ENCODE data around the gene TTLL11. TPM values are rescaled to one million over a fixed set of nuclear protein-coding genes. Genes with fewer than 3 reads are reported as not detected.
A peak's percentile ranks its signal among the peaks of the same experiment; 100 is the strongest.

The TTLL11 gene
- total and polyA plus RNA-seq, 3 experiments from 2014 or later: 4.0 to 6.2 (median 4.5) TPM

DNA sequence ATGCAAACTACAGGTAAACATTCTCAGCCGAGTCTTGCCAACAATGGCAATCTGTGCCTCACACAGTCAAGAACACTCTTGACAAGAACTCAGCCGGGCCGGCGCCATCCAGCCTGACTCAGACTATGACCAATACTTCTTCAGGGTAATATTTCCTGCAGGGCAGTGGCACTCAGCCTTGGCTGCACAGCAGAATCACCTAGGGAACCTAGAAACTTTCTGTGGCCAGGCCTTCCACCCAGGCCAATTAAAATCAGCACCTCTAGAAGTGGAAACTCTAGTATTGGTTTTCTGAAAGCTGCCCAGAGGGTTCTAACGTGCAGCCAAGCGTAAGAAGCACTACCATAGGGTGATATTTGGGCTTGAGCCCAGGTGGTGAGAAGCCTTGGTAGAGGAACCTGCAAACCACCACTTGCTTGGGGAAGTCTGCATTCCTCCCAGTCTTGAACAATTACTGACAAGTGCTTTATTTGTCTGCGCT is 120.6 kb downstream of the TTLL11 start:
- no peaks in the 10 kb centered on the region for H3K9me3 Mint-ChIP-seq
- H3K4me3 ChIP-seq (ENCODE audit: low read length): no peak overlapping the region
- no peaks in the 10 kb centered on the region for H3K9me3 ChIP-seq (ENCODE audit: low read length)
- CTCF ChIA-PET: no interaction called here
- no peaks in the 10 kb centered on the region for H3K27me3 ChIP-seq (ENCODE audit: insufficient read depth, low read length, poor library complexity, severe bottlenecking)
- POLR2A ChIA-PET: no interaction called here
- no peaks in the 10 kb centered on the region for H3K4me1 ChIP-seq (ENCODE audit: insufficient read depth, low read length)
- H3K27ac Mint-ChIP-seq: no peak overlapping the region
- no peaks in the 10 kb centered on the region for H3K4me1 Mint-ChIP-seq
- no peak overlapping the region for H3K4me3 Mint-ChIP-seq
- peaks cover 2 to 14% (median 3%) of the 10 kb centered on the region in 3 donors for H3K36me3 Mint-ChIP-seq
- H3K36me3 ChIP-seq (ENCODE audit: insufficient read depth, low read length): no peaks in the 10 kb centered on the region
- no peak for DNase-seq
- H3K27me3 Mint-ChIP-seq: no peaks in the 10 kb centered on the region
- no peak overlapping the region for H3K27ac ChIP-seq (ENCODE audit: low read depth, low read length)

DNA sequence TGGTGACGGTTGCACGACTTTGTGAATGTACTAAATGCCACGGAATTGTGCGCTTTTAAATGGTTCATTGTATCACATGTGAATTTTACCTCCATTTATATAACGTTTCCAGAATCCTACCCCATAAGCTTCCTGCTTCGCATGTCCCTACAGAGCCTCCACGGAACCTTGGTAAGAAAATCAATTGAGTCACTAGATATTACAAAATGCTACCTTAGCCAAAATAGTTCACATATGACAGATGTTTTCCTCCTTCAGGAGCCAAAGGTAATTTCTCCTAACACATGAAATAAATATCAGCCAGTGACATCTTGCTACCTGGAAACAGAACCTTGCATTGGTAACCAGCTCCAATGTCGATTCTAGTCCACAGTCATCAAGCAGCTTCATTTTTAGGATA is 125.1 kb downstream of the TTLL11 start:
- DNase-seq: no peak

DNA sequence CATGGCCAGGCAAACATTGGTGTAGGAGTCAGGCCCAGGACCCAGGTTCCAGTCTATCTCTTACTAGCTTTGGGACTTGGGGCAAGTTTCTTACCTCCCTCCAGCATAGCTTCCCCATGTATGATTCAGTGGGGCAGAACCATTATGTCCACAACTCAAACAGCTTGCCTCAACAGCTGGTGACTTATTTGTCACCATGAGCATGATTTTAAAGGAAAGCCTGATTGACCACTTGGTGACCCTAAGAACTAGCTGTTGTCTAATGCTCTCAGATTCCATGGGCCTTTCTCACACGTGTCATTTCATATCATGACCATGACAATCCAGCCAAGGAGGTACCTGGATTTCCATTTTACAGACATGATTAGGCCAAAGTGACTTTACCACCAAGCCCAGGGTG is 126.4 kb downstream of the TTLL11 start:
- Histone ChIP-seq H3K9me3 (ENCODE audit: low read length) (no peaks in the 10 kb centered on the region), H3K36me3 (ENCODE audit: insufficient read depth, low read length) (no peaks in the 10 kb centered on the region), H3K27me3 (ENCODE audit: insufficient read depth, low read length, poor library complexity, severe bottlenecking) (no peaks in the 10 kb centered on the region), H3K4me1 (ENCODE audit: insufficient read depth, low read length) (no peaks in the 10 kb centered on the region), H3K27ac (ENCODE audit: low read depth, low read length) (no peak overlapping the region), H3K4me3 (ENCODE audit: low read length) (no peak overlapping the region)
- Mint-ChIP-seq H3K27me3 (no peaks in the 10 kb centered on the region), H3K27ac (no peak overlapping the region), H3K4me1 (no peaks in the 10 kb centered on the region), H3K4me3 (no peak overlapping the region), H3K9me3 (peaks cover 0 to 1% (median 0%) of the 10 kb centered on the region in 5 donors), H3K36me3 (peaks cover 3 to 23% (median 8%) of the 10 kb centered on the region in 3 donors)
- DNase-seq: no peak
- POLR2A ChIA-PET: no interaction called here
- CTCF ChIA-PET: no interaction called here

More for the DNA sequence above, 125.1 kb downstream of the TTLL11 start:
- Histone ChIP-seq H3K27ac (ENCODE audit: low read depth, low read length) (no peak overlapping the region), H3K4me1 (ENCODE audit: insufficient read depth, low read length) (no peaks in the 10 kb centered on the region), H3K36me3 (ENCODE audit: insufficient read depth, low read length) (no peaks in the 10 kb centered on the region), H3K4me3 (ENCODE audit: low read length) (no peak overlapping the region), H3K27me3 (ENCODE audit: insufficient read depth, low read length, poor library complexity, severe bottlenecking) (no peaks in the 10 kb centered on the region), H3K9me3 (ENCODE audit: low read length) (no peaks in the 10 kb centered on the region)
- CTCF ChIA-PET: no interaction called here
- no peaks in the 10 kb centered on the region for H3K27me3 Mint-ChIP-seq
- H3K36me3 Mint-ChIP-seq: peaks cover 3 to 23% (median 8%) of the 10 kb centered on the region in 3 donors
- no peak overlapping the region for H3K4me3 Mint-ChIP-seq
- no peak overlapping the region for H3K27ac Mint-ChIP-seq
- no peaks in the 10 kb centered on the region for H3K4me1 Mint-ChIP-seq
- POLR2A ChIA-PET: no interaction called here
- peaks cover 0 to 1% (median 0%) of the 10 kb centered on the region in 5 donors for H3K9me3 Mint-ChIP-seq

DNA sequence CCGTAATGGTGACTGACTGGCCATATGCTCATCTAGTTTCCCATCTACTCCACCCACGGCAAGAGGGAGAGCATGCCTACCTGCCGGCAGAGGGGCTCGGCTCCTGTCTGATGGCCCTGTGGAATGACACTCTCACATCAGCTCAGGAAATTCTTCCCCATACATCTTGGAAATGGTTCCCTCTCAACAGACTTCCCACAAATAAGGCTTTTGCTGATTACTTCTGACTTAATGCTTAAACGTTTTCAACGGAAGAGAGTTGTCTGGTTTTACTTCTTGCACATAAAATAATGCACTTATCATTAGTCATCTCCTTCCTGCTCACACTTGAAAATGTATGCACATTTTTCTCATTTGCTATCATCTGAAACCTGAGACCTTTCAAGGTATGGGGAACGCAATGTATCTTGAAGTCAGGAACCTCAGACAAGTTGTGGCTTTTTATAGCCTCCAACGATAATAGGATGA is 129.5 kb downstream of the TTLL11 start:
- Histone ChIP-seq H3K9me3 (ENCODE audit: low read length) (no peaks in the 10 kb centered on the region), H3K4me3 (ENCODE audit: low read length) (no peak overlapping the region), H3K27me3 (ENCODE audit: insufficient read depth, low read length, poor library complexity, severe bottlenecking) (no peaks in the 10 kb centered on the region), H3K36me3 (ENCODE audit: insufficient read depth, low read length) (no peaks in the 10 kb centered on the region), H3K4me1 (ENCODE audit: insufficient read depth, low read length) (no peaks in the 10 kb centered on the region), H3K27ac (ENCODE audit: low read depth, low read length) (no peak overlapping the region)
- no peak for DNase-seq
- ChIA-PET CTCF (no interaction called here), POLR2A (no interaction called here)
- H3K4me3 Mint-ChIP-seq: no peak overlapping the region
- no peaks in the 10 kb centered on the region for H3K27me3 Mint-ChIP-seq
- no peaks in the 10 kb centered on the region for H3K4me1 Mint-ChIP-seq
- no peak overlapping the region for H3K27ac Mint-ChIP-seq
- H3K9me3 Mint-ChIP-seq: peaks cover 0 to 1% (median 0%) of the 10 kb centered on the region in 5 donors
- H3K36me3 Mint-ChIP-seq: peaks cover 1 to 17% (median 5%) of the 10 kb centered on the region in 3 donors

DNA sequence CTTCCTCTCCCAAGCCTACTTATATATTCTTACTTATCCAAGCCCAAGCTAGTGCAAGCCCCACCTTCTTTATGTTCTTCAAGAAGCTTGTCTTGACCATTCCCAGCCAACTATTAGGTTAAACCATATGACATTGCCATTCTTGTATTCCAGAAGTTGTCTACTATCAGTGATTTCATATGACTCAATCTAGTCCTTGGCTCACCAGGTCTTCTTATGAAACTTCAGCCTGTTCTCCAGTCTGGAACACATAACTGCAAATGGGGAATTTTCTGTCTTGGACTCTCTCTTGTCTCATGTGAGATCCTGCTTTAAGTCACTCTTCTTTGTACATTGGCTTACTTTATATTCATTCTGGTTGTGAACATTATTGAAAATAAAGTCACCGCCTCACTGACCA is 130.7 kb downstream of the TTLL11 start:
- no peaks in the 10 kb centered on the region for H3K4me1 Mint-ChIP-seq
- H3K27ac ChIP-seq (ENCODE audit: low read depth, low read length): no peak overlapping the region
- POLR2A ChIA-PET: no interaction called here
- no peaks in the 10 kb centered on the region for H3K27me3 ChIP-seq (ENCODE audit: insufficient read depth, low read length, poor library complexity, severe bottlenecking)
- no peaks in the 10 kb centered on the region for H3K27me3 Mint-ChIP-seq
- H3K36me3 ChIP-seq (ENCODE audit: insufficient read depth, low read length): no peaks in the 10 kb centered on the region
- H3K4me1 ChIP-seq (ENCODE audit: insufficient read depth, low read length): no peaks in the 10 kb centered on the region
- peaks cover 1 to 8% (median 5%) of the 10 kb centered on the region in 3 donors for H3K36me3 Mint-ChIP-seq
- H3K9me3 Mint-ChIP-seq: peaks cover 0 to 1% (median 0%) of the 10 kb centered on the region in 5 donors
- no peak overlapping the region for H3K4me3 Mint-ChIP-seq
- H3K9me3 ChIP-seq (ENCODE audit: low read length): no peaks in the 10 kb centered on the region
- CTCF ChIA-PET: no interaction called here
- H3K4me3 ChIP-seq (ENCODE audit: low read length): no peak overlapping the region
- DNase-seq: no peak
- H3K27ac Mint-ChIP-seq: no peak overlapping the region

DNA sequence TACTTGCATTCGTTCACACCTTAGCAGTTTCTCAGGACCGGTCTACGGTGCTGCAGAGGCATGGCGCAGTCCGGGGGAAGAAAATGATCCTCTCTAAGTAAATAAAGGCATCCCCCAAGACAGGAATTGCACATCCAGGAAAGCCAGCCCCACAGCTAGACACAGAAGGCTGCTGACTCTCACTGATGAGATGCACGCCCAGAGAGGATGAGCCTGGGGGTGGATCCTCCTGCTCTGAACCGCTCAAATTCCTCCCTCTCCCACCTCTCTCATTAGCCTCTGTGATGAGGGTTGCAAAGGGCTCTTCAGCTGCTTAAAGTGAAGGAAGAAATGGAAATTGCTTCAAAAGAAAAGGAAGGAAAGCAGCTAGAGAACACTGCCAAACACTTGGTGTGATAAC is 132.4 kb downstream of the TTLL11 start:
- Mint-ChIP-seq H3K36me3 (peaks cover 0 to 5% (median 3%) of the 10 kb centered on the region in 3 donors), H3K4me1 (no peaks in the 10 kb centered on the region), H3K27me3 (no peaks in the 10 kb centered on the region), H3K9me3 (peaks cover 0 to 1% (median 0%) of the 10 kb centered on the region in 5 donors), H3K4me3 (no peak overlapping the region), H3K27ac (no peak overlapping the region)
- H3K36me3 ChIP-seq (ENCODE audit: insufficient read depth, low read length): no peaks in the 10 kb centered on the region
- no peaks in the 10 kb centered on the region for H3K9me3 ChIP-seq (ENCODE audit: low read length)
- H3K27ac ChIP-seq (ENCODE audit: low read depth, low read length): no peak overlapping the region
- no peaks in the 10 kb centered on the region for H3K4me1 ChIP-seq (ENCODE audit: insufficient read depth, low read length)
- no peak overlapping the region for H3K4me3 ChIP-seq (ENCODE audit: low read length)
- DNase-seq: no peak
- ChIA-PET POLR2A (no interaction called here), CTCF (no interaction called here)
- no peaks in the 10 kb centered on the region for H3K27me3 ChIP-seq (ENCODE audit: insufficient read depth, low read length, poor library complexity, severe bottlenecking)

DNA sequence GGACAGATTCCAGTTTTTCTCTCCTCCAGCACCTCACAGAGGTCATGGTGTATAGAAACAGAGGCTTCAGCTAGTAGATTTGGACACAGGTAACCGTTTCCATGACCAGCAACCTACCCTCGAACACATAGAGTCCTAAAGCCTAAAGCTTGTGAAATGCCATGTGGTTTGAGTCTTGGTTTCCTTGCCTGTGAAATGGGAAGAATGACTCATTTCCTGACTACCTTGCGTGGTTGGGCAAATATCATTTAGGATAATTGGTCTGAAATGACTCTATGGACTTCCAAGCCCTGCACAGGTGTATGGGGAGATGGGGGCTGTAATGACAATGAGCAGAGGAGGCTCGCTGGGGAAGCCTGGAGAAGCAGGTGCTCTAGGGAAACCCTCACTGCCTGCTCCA is 134.6 kb downstream of the TTLL11 start:
- H3K4me3 ChIP-seq (ENCODE audit: low read length): no peak overlapping the region
- H3K9me3 Mint-ChIP-seq: no peaks in the 10 kb centered on the region
- no peak overlapping the region for H3K27ac ChIP-seq (ENCODE audit: low read depth, low read length)
- no peaks in the 10 kb centered on the region for H3K36me3 Mint-ChIP-seq
- ChIA-PET POLR2A (no interaction called here), CTCF (no interaction called here)
- H3K9me3 ChIP-seq (ENCODE audit: low read length): no peaks in the 10 kb centered on the region
- no peaks in the 10 kb centered on the region for H3K4me1 ChIP-seq (ENCODE audit: insufficient read depth, low read length)
- no peaks in the 10 kb centered on the region for H3K36me3 ChIP-seq (ENCODE audit: insufficient read depth, low read length)
- no peak overlapping the region for H3K27ac Mint-ChIP-seq
- H3K27me3 Mint-ChIP-seq: no peaks in the 10 kb centered on the region
- H3K27me3 ChIP-seq (ENCODE audit: insufficient read depth, low read length, poor library complexity, severe bottlenecking): no peaks in the 10 kb centered on the region
- DNase-seq: no peak
- H3K4me1 Mint-ChIP-seq: no peaks in the 10 kb centered on the region
- no peak overlapping the region for H3K4me3 Mint-ChIP-seq

DNA sequence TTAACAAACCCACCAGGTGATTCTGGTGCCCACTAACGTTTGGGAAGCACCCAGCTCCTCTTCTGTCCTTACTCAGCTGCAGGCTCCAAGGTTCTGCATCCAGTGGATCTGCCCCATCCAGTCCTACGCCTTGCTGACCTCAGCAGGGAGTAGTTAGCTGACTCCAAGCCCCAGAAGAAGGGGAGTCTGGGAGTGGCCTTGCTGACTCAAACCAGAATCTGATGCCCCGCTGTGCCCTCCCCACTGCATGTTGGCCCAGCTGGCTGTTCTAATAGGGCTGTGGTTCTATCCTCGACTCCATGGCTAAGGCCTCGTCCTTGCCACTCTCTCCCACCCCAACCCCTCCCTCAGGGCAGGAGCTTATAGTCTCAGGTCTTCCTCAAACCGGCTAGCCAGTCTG is 136.3 kb downstream of the TTLL11 start:
- Histone ChIP-seq H3K4me1 (ENCODE audit: insufficient read depth, low read length) (no peaks in the 10 kb centered on the region), H3K9me3 (ENCODE audit: low read length) (no peaks in the 10 kb centered on the region), H3K36me3 (ENCODE audit: insufficient read depth, low read length) (no peaks in the 10 kb centered on the region), H3K27ac (ENCODE audit: low read depth, low read length) (no peak overlapping the region), H3K4me3 (ENCODE audit: low read length) (no peak overlapping the region), H3K27me3 (ENCODE audit: insufficient read depth, low read length, poor library complexity, severe bottlenecking) (no peaks in the 10 kb centered on the region)
- POLR2A ChIA-PET: no interaction called here
- no peak overlapping the region for H3K27ac Mint-ChIP-seq
- H3K27me3 Mint-ChIP-seq: peaks cover 0 to 2% of the 10 kb centered on the region in 2 donors
- H3K4me1 Mint-ChIP-seq: no peaks in the 10 kb centered on the region
- CTCF ChIA-PET: no interaction called here
- H3K4me3 Mint-ChIP-seq: no peak overlapping the region
- peaks cover 0 to 5% (median 0%) of the 10 kb centered on the region in 3 donors for H3K36me3 Mint-ChIP-seq
- H3K9me3 Mint-ChIP-seq: no peaks in the 10 kb centered on the region
- no peak for DNase-seq

DNA sequence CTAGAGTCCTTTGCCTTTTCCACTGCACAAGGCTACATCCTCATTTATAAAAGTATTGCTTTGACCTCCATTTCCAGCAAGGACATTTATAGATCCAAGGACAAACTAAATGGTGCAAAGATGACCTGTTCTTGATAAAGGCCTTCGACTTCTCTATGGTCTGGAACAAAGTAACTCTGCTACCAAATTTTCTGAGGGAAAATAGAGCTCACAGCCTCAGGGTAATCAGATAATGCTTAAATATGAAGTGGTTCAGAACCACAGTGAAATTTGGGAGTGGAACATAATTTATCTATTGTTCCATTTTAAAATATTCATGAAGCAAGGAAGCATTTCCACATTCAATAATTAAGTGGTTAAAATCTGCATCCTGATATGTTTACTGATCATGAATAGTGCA is 137.5 kb downstream of the TTLL11 start:
- Histone ChIP-seq H3K4me1 (ENCODE audit: insufficient read depth, low read length) (no peaks in the 10 kb centered on the region), H3K27ac (ENCODE audit: low read depth, low read length) (no peak overlapping the region), H3K27me3 (ENCODE audit: insufficient read depth, low read length, poor library complexity, severe bottlenecking) (no peaks in the 10 kb centered on the region), H3K36me3 (ENCODE audit: insufficient read depth, low read length) (no peaks in the 10 kb centered on the region), H3K4me3 (ENCODE audit: low read length) (no peak overlapping the region), H3K9me3 (ENCODE audit: low read length) (no peaks in the 10 kb centered on the region)
- no peaks in the 10 kb centered on the region for H3K4me1 Mint-ChIP-seq
- no peaks in the 10 kb centered on the region for H3K9me3 Mint-ChIP-seq
- peak overlapping the region in 1 of 8 donors; percentile 1 for H3K27ac Mint-ChIP-seq
- CTCF ChIA-PET: no interaction called here
- peaks cover 0 to 5% (median 0%) of the 10 kb centered on the region in 3 donors for H3K36me3 Mint-ChIP-seq
- peaks cover 0 to 2% of the 10 kb centered on the region in 2 donors for H3K27me3 Mint-ChIP-seq
- no peak for DNase-seq
- H3K4me3 Mint-ChIP-seq: no peak overlapping the region
- POLR2A ChIA-PET: no interaction called here
